MM.1S (cell line): ENCODE measurements around the gene HS3ST1.

Source experiments
- DNase-seq: peaks from one replicate; pipeline ENCODE4 v3.0.0-alpha.2; 2015
- H2AFZ ChIP-seq: fragments of 300-600 bp; sonication (generic); 2 replicates; pipeline ENCODE4 v1.6.0; 2016; ENCODE audit warnings: antibody characterized with exemption, low read length
- H3F3A ChIP-seq: fragments of 300-600 bp; sonication (generic); 2 replicates; pipeline ENCODE4 v1.6.1; 2016; ENCODE audit warnings: mild to moderate bottlenecking, antibody characterized with exemption, low read length, moderate library complexity, mixed read lengths; ENCODE audit not compliant: insufficient read depth
- H3K27ac ChIP-seq: fragments of 300-600 bp; sonication (generic); 2 replicates; pipeline ENCODE4 v1.5.1; 2016; ENCODE audit warnings: mild to moderate bottlenecking, low read length
- H3K27me3 ChIP-seq: fragments of 300-600 bp; sonication (generic); replicated peaks from 2 replicates; pipeline ENCODE4 v1.6.0; 2016; ENCODE audit warnings: low read length; ENCODE audit not compliant: insufficient read depth
- H3K36me3 ChIP-seq: fragments of 300-600 bp; sonication (generic); replicated peaks from 2 replicates; pipeline ENCODE4 v1.6.1; 2016; ENCODE audit warnings: mild to moderate bottlenecking, low read length, mixed read lengths; ENCODE audit not compliant: insufficient read depth
- H3K4me1 ChIP-seq: fragments of 300-600 bp; sonication (generic); 2 replicates; pipeline ENCODE4 v1.6.1; 2016; ENCODE audit warnings: low read length, mixed read lengths
- H3K4me2 ChIP-seq: fragments of 300-600 bp; sonication (generic); 2 replicates; pipeline ENCODE4 v1.6.0; 2016; ENCODE audit warnings: low read depth, low read length
- H3K4me3 ChIP-seq: fragments of 300-600 bp; sonication (generic); 2 replicates; pipeline ENCODE4 v1.5.1; 2016; ENCODE audit warnings: low read length, mixed read lengths
- H3K79me2 ChIP-seq: fragments of 300-600 bp; sonication (generic); 2 replicates; pipeline ENCODE4 v1.6.1; 2016; ENCODE audit warnings: mixed run types, low read length, mixed read lengths
- H3K9ac ChIP-seq: fragments of 300-600 bp; sonication (generic); 2 replicates; pipeline ENCODE4 v1.6.1; 2016; ENCODE audit warnings: low read length, mixed read lengths
- H3K9me2 ChIP-seq: fragments of 300-600 bp; sonication (generic); replicated peaks from 2 replicates; pipeline ENCODE4 v1.6.1; 2016; ENCODE audit warnings: mild to moderate bottlenecking, low read length, mixed read lengths; ENCODE audit not compliant: insufficient read depth
- H3K9me3 ChIP-seq: fragments of 300-600 bp; sonication (generic); replicated peaks from 2 replicates; pipeline ENCODE4 v1.6.1; 2016; ENCODE audit warnings: mild to moderate bottlenecking, low read length, mixed read lengths; ENCODE audit not compliant: insufficient read depth
- H4K20me1 ChIP-seq: fragments of 300-600 bp; sonication (generic); 2 replicates; pipeline ENCODE4 v1.6.1; 2016; ENCODE audit warnings: mild to moderate bottlenecking, low read length, moderate library complexity, mixed read lengths; ENCODE audit not compliant: insufficient read depth
- CTCF ChIP-seq: fragments of 300-600 bp; sonication (generic); IDR thresholded peaks from 2 replicates; pipeline ENCODE4 v1.5.1; 2016; ENCODE audit warnings: antibody characterized with exemption, low read length, mixed read lengths
- EZH2 ChIP-seq: fragments of 300-600 bp; sonication (generic); optimal IDR thresholded peaks from 2 replicates; pipeline ENCODE3; 2017; ENCODE audit warnings: low read depth, mild to moderate bottlenecking, antibody characterized with exemption, low read length, mixed read lengths
- EZH2phosphoT487 ChIP-seq: fragments of 300-600 bp; sonication (generic); IDR thresholded peaks from 2 replicates; pipeline ENCODE4 v1.6.1; 2018; ENCODE audit warnings: antibody characterized with exemption, low read length

Gene HS3ST1

GRCh38 chr4:11435557-11435956 is 6.9 kb upstream of the HS3ST1 start:
- H3K9me2 ChIP-seq: no peaks in the 10 kb centered on the region
- H3K36me3 ChIP-seq: no peaks in the 10 kb centered on the region
- no peaks in the 10 kb centered on the region; the same call in 1 of the 2 replicates for H3F3A ChIP-seq
- no peak overlapping the region for H3K9ac ChIP-seq
- H3K4me2 ChIP-seq: no peak overlapping the region
- no peak for DNase-seq
- no peak overlapping the region for H2AFZ ChIP-seq
- H3K4me3 ChIP-seq: no peak overlapping the region
- no peak for TF ChIP-seq EZH2phosphoT487
- no peak for TF ChIP-seq CTCF
- TF ChIP-seq EZH2: no peak
- no peaks in the 10 kb centered on the region for H3K9me3 ChIP-seq
- H3K79me2 ChIP-seq: no peaks in the 10 kb centered on the region
- no peaks in the 10 kb centered on the region for H4K20me1 ChIP-seq
- peaks cover 7% of the 10 kb centered on the region; the same call in 1 of the 2 replicates for H3K4me1 ChIP-seq
- H3K27me3 ChIP-seq: no peaks in the 10 kb centered on the region
- no peak overlapping the region for H3K27ac ChIP-seq

- no peaks in the 10 kb centered on the region for H4K20me1 ChIP-seq
- no peaks in the 10 kb centered on the region for H3K9me3 ChIP-seq
- H3K27me3 ChIP-seq: no peaks in the 10 kb centered on the region
- no peak for DNase-seq
- no peak overlapping the region for H3K27ac ChIP-seq
- H3K9ac ChIP-seq: no peak overlapping the region
- no peaks in the 10 kb centered on the region for H3F3A ChIP-seq
- peaks cover 11% of the 10 kb centered on the region for H3K79me2 ChIP-seq
- no peaks in the 10 kb centered on the region for H3K36me3 ChIP-seq
- H3K4me3 ChIP-seq: no peak overlapping the region
- no peak overlapping the region for H2AFZ ChIP-seq
- no peak for TF ChIP-seq EZH2
- no peak for TF ChIP-seq EZH2phosphoT487
- TF ChIP-seq CTCF: no peak
- H3K9me2 ChIP-seq: no peaks in the 10 kb centered on the region
- H3K4me1 ChIP-seq: peaks cover 6% of the 10 kb centered on the region; the same call in 1 of the 2 replicates
- H3K4me2 ChIP-seq: no peak overlapping the region
Measured at GRCh38 chr4:11431111-11431510, 2.4 kb upstream of the HS3ST1 start.

- DNase-seq: no peak
- Histone ChIP-seq H3K27ac (no peak overlapping the region), H3K9ac (no peak overlapping the region), H3K4me3 (no peak overlapping the region), H3F3A (no peaks in the 10 kb centered on the region), H3K4me2 (no peak overlapping the region), H2AFZ (no peak overlapping the region), H4K20me1 (no peaks in the 10 kb centered on the region), H3K4me1 (no peaks in the 10 kb centered on the region; the same call in 1 of the 2 replicates), H3K79me2 (peaks cover 11% of the 10 kb centered on the region), H3K27me3 (no peaks in the 10 kb centered on the region), H3K9me3 (no peaks in the 10 kb centered on the region), H3K9me2 (no peaks in the 10 kb centered on the region), H3K36me3 (no peaks in the 10 kb centered on the region)
- no peak for TF ChIP-seq CTCF
- TF ChIP-seq EZH2: no peak
- TF ChIP-seq EZH2phosphoT487: no peak
Measured at GRCh38 chr4:11430536-11430935, 1.8 kb upstream of the HS3ST1 start.
